ENCODE data around the gene CCDC157. TPM values are rescaled to one million over a fixed set of nuclear protein-coding genes. Genes with fewer than 3 reads are reported as not detected.

The CCDC157 gene
- total RNA-seq, 1 donor from 2014 or later: 7.0 TPM

DNA sequence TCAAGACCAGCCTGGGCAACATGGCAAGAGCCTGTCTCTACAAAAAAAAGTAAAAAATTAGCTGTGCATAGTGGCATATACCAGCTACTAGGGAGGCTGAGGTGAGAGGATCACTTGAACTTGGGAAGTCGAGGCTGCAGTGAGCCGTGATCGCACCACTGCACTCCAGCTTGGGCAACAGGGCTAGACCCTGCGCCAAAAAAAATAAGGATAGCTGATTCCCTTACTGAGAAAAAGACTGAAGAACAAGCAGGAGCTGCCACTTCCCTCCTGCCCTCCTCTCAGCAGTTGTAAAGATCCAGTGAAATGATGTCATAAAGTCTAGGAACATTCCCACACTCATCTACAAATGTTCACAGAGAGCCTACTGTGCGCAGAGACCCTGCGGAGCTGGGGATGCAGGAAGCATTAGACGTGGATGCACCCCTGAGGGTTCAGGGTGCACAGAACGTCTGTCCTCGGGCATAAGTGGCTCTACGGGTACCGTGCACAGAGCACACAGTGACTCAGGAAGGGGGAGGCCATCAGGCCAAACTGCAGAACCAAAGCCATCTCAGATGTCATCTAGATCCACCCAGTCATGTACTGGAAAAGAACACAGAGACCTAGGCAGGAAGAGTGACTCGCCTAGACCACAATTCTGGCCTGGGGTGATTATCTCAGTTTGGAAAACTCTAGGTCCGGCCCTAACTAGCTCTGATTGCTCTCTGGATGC, 51.7 kb downstream of the CCDC157 start:
- Histone ChIP-seq H3K4me3 (no peak overlapping the region), H3K27me3 (no peaks in the 10 kb centered on the region), H3K27ac (no peak overlapping the region), H3K4me1 (no peaks in the 10 kb centered on the region), H3K9me3 (no peaks in the 10 kb centered on the region), H3K36me3 (peaks cover 10 to 13% of the 10 kb centered on the region in 2 donors)
- intact Hi-C loops (cut with DNase I): no loop called here
- DNase-seq (ENCODE audit: low spot score in 2 of 2): no peak
- TF ChIP-seq, protein P1, sequence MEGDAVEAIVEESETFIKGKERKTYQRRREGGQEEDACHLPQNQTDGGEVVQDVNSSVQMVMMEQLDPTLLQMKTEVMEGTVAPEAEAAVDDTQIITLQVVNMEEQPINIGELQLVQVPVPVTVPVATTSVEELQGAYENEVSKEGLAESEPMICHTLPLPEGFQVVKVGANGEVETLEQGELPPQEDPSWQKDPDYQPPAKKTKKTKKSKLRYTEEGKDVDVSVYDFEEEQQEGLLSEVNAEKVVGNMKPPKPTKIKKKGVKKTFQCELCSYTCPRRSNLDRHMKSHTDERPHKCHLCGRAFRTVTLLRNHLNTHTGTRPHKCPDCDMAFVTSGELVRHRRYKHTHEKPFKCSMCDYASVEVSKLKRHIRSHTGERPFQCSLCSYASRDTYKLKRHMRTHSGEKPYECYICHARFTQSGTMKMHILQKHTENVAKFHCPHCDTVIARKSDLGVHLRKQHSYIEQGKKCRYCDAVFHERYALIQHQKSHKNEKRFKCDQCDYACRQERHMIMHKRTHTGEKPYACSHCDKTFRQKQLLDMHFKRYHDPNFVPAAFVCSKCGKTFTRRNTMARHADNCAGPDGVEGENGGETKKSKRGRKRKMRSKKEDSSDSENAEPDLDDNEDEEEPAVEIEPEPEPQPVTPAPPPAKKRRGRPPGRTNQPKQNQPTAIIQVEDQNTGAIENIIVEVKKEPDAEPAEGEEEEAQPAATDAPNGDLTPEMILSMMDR (IDR thresholded peaks at IDR 0.05): no peak

GRCh38 chr22:30411780-30412179, 55.0 kb downstream of the CCDC157 start:
- H3K9me3 ChIP-seq: no peaks in the 10 kb centered on the region
- H3K36me3 ChIP-seq: peaks cover 23 to 30% of the 10 kb centered on the region in 2 donors
- intact Hi-C loops (cut with DNase I): no loop called here
- no peak for DNase-seq (ENCODE audit: low spot score in 2 of 2)
- no peak overlapping the region for H3K27ac ChIP-seq
- H3K4me1 ChIP-seq: no peaks in the 10 kb centered on the region
- H3K4me3 ChIP-seq: no peak overlapping the region
- TF ChIP-seq, protein P1 (IDR thresholded peaks at IDR 0.05): no peak
- no peaks in the 10 kb centered on the region for H3K27me3 ChIP-seq

DNA sequence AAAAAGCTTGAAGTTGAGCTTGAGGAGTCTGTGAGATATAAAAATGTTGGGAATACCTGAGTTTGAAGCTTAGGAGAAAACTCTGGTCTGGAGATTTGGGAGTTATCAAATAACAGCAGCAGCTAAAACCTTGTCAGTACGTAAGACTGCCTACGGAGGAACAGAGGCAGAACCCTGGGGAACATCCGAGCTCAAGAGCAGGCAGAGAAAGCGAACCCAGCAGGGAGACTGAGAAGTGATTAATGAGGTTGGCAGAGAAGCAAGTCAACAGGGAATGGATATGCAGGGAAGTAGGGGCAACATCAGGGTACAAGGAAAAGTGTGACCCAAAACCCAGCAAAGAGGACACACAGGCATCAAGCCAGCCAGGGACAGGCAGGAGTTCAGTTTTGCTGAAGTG, 56.2 kb downstream of the CCDC157 start:
- TF ChIP-seq, protein P1 (IDR thresholded peaks at IDR 0.05): no peak
- Histone ChIP-seq H3K27me3 (no peaks in the 10 kb centered on the region), H3K4me3 (no peak overlapping the region), H3K36me3 (peaks cover 20 to 42% of the 10 kb centered on the region in 2 donors), H3K4me1 (no peaks in the 10 kb centered on the region), H3K9me3 (no peaks in the 10 kb centered on the region), H3K27ac (no peak overlapping the region)
- DNase-seq (ENCODE audit: low spot score in 2 of 2): no peak
- intact Hi-C loops (cut with DNase I): no loop called here

GRCh38 chr22:30413745-30414524, 57.1 kb downstream of the CCDC157 start:
- TF ChIP-seq, protein P1 (IDR thresholded peaks at IDR 0.05): no peak
- no peaks in the 10 kb centered on the region for H3K4me1 ChIP-seq
- no peak overlapping the region for H3K4me3 ChIP-seq
- DNase-seq (ENCODE audit: low spot score in 2 of 2): no peak
- intact Hi-C loops (cut with DNase I): no loop called here
- H3K36me3 ChIP-seq: peaks cover 25 to 51% of the 10 kb centered on the region in 2 donors
- no peaks in the 10 kb centered on the region for H3K27me3 ChIP-seq
- no peaks in the 10 kb centered on the region for H3K9me3 ChIP-seq
- H3K27ac ChIP-seq: no peak overlapping the region

DNA sequence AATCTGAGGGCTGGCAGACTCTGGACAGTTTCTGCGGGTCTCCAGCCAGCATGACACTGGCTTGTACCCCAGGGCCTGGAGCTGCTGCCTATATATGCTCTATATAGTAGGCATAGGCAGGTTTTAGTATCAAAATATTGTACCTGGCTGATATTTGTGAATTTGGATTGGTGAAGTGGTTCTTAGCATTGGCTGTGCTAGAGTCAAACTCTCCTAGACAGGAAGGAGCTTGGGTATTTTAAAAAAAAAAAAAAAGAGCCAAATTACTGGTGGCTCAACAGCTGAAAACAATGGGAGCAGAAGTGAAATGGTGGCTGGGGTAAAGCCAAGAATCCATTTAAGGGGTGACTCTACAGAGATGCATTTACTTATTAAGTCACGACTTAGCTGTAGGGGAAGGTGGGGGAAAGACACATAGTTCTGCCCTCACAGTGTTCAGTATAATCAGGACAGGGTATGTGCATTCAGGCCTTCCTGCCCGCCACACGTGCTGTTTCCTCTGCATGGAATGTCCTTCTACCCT, 57.8 kb downstream of the CCDC157 start:
- intact Hi-C loops (cut with DNase I): no loop called here
- Histone ChIP-seq H3K4me1 (no peaks in the 10 kb centered on the region), H3K27me3 (no peaks in the 10 kb centered on the region), H3K4me3 (no peak overlapping the region), H3K27ac (no peak overlapping the region), H3K9me3 (no peaks in the 10 kb centered on the region), H3K36me3 (peaks cover 23 to 52% of the 10 kb centered on the region in 2 donors)
- no peak for DNase-seq (ENCODE audit: low spot score in 2 of 2)
- TF ChIP-seq, protein P1 (IDR thresholded peaks at IDR 0.05): no peak

Data from ascending aorta (tissue), 2 donors.